ENCODE results near the gene IFI27L2.

IFI27L2 gene

GRCh38 chr14:94098326-94098992 lies 30.9 kb downstream of the IFI27L2 start:
- no peak for DNase-seq

GRCh38 chr14:94097091-94097490 lies 32.3 kb downstream of the IFI27L2 start:
- DNase-seq, result no peak

GRCh38 chr14:94093418-94093817 lies 36.0 kb downstream of the IFI27L2 start:
- DNase-seq, result no peak

- DNase-seq, result no peak
These were observed 39.9 kb downstream of the IFI27L2 start for GRCh38 chr14:94089479-94089878.

- no peak for DNase-seq
These were observed 40.9 kb downstream of the IFI27L2 start for GRCh38 chr14:94088516-94088915.

- no peak for DNase-seq
These were observed 41.5 kb downstream of the IFI27L2 start for GRCh38 chr14:94087891-94088290.

GRCh38 chr14:94081386-94081820 lies 48.0 kb downstream of the IFI27L2 start:
- no peak for DNase-seq

GRCh38 chr14:94080621-94081385 lies 48.6 kb downstream of the IFI27L2 start, which contains the start of the genes DDX24 and IFI27L1:
DDX24 (minus strand) TSS chr14:94081202; CDS start chr14:94079742, 1,460 bp downstream.
IFI27L1 (plus strand) TSS chr14:94081310; CDS start chr14:94096938, 15,628 bp downstream.
- peak; percentile 95 to 96 for DNase-seq

GRCh38 chr14:94079891-94080620 lies 49.3 kb downstream of the IFI27L2 start:
- DNase-seq, result no peak

- no peak for DNase-seq
These were observed 51.6 kb downstream of the IFI27L2 start for GRCh38 chr14:94077823-94078222.

Measured in stimulated activated CD4-positive, alpha-beta T cell treated with anti-CD3 and anti-CD28 coated beads, Interleukin-4, amount 100 ng/mL, for 4 hours (primary cell).